ENCODE measurements around the gene SLC9A5.
A peak's percentile ranks its signal among the peaks of the same experiment; 100 is the strongest.

SLC9A5 gene

GRCh38 chr16:67242138-67242730 is 6.5 kb upstream of the SLC9A5 start:
- H3K36me3 ChIP-seq (ENCODE audit: control insufficient read depth in 2 of 2, insufficient read depth in 2 of 2, low read length in 2 of 2) = peaks cover 0 to 15% of the 10 kb centered on the region in 2 donors
- no peaks in the 10 kb centered on the region for H3K9me3 ChIP-seq (ENCODE audit: control insufficient read depth in 2 of 2, low read length in 2 of 2)
- no peak overlapping the region for H3K27ac ChIP-seq (ENCODE audit: low read length)
- H3K27me3 ChIP-seq (ENCODE audit: control insufficient read depth in 1 of 2, insufficient read depth in 2 of 2, low read length in 2 of 2) = no peaks in the 10 kb centered on the region
- peaks cover 36% of the 10 kb centered on the region for H3K4me1 ChIP-seq (ENCODE audit: control insufficient read depth, insufficient read depth, low read length)
- no peak overlapping the region for H3K4me3 ChIP-seq (ENCODE audit: low read length in 2 of 2)
- H3K9ac ChIP-seq (ENCODE audit: low read length in 2 of 2) = no peak overlapping the region

- Histone ChIP-seq H3K4me3 (ENCODE audit: low read length in 2 of 2) (no peak overlapping the region), H3K4me1 (ENCODE audit: control insufficient read depth, insufficient read depth, low read length) (peaks cover 47% of the 10 kb centered on the region), H3K9me3 (ENCODE audit: control insufficient read depth in 2 of 2, low read length in 2 of 2) (no peaks in the 10 kb centered on the region), H3K27me3 (ENCODE audit: control insufficient read depth in 1 of 2, insufficient read depth in 2 of 2, low read length in 2 of 2) (peaks cover 0 to 4% of the 10 kb centered on the region in 2 donors), H3K27ac (ENCODE audit: low read length) (peak overlapping the region; percentile 37), H3K9ac (ENCODE audit: low read length in 2 of 2) (no peak overlapping the region), H3K36me3 (ENCODE audit: control insufficient read depth in 2 of 2, insufficient read depth in 2 of 2, low read length in 2 of 2) (peaks cover 0 to 7% of the 10 kb centered on the region in 2 donors)
Observed at GRCh38 chr16:67243481-67243880, 5.3 kb upstream of the SLC9A5 start.

GRCh38 chr16:67244387-67245185 is 4.2 kb upstream of the SLC9A5 start:
- peaks cover 4 to 11% of the 10 kb centered on the region in 2 donors for H3K27me3 ChIP-seq (ENCODE audit: control insufficient read depth in 1 of 2, insufficient read depth in 2 of 2, low read length in 2 of 2)
- peak overlapping the region in 1 of 2 donors; percentile 7 for H3K4me3 ChIP-seq (ENCODE audit: low read length in 2 of 2)
- H3K9me3 ChIP-seq (ENCODE audit: control insufficient read depth in 2 of 2, low read length in 2 of 2) = no peaks in the 10 kb centered on the region
- peaks cover 57% of the 10 kb centered on the region for H3K4me1 ChIP-seq (ENCODE audit: control insufficient read depth, insufficient read depth, low read length)
- no peaks in the 10 kb centered on the region for H3K36me3 ChIP-seq (ENCODE audit: control insufficient read depth in 2 of 2, insufficient read depth in 2 of 2, low read length in 2 of 2)
- peak overlapping the region; percentile 37 for H3K27ac ChIP-seq (ENCODE audit: low read length)
- peak overlapping the region in 1 of 2 donors; percentile 48 for H3K9ac ChIP-seq (ENCODE audit: low read length in 2 of 2)

GRCh38 chr16:67245186-67245585 is 3.6 kb upstream of the SLC9A5 start:
- H3K4me1 ChIP-seq (ENCODE audit: control insufficient read depth, insufficient read depth, low read length) = peaks cover 57% of the 10 kb centered on the region
- H3K27me3 ChIP-seq (ENCODE audit: control insufficient read depth in 1 of 2, insufficient read depth in 2 of 2, low read length in 2 of 2) = peaks cover 10 to 16% of the 10 kb centered on the region in 2 donors
- H3K9ac ChIP-seq (ENCODE audit: low read length in 2 of 2) = no peak overlapping the region
- no peaks in the 10 kb centered on the region for H3K36me3 ChIP-seq (ENCODE audit: control insufficient read depth in 2 of 2, insufficient read depth in 2 of 2, low read length in 2 of 2)
- H3K9me3 ChIP-seq (ENCODE audit: control insufficient read depth in 2 of 2, low read length in 2 of 2) = no peaks in the 10 kb centered on the region
- peak overlapping the region; percentile 37 for H3K27ac ChIP-seq (ENCODE audit: low read length)
- peak overlapping the region in 1 of 2 donors; percentile 86 for H3K4me3 ChIP-seq (ENCODE audit: low read length in 2 of 2)

GRCh38 chr16:67245674-67246080 is 3.1 kb upstream of the SLC9A5 start:
- peak overlapping the region; percentile 55 to 65 for H3K9ac ChIP-seq (ENCODE audit: low read length in 2 of 2)
- H3K27me3 ChIP-seq (ENCODE audit: control insufficient read depth in 1 of 2, insufficient read depth in 2 of 2, low read length in 2 of 2) = peaks cover 12 to 21% of the 10 kb centered on the region in 2 donors
- H3K9me3 ChIP-seq (ENCODE audit: control insufficient read depth in 2 of 2, low read length in 2 of 2) = no peaks in the 10 kb centered on the region
- no peaks in the 10 kb centered on the region for H3K36me3 ChIP-seq (ENCODE audit: control insufficient read depth in 2 of 2, insufficient read depth in 2 of 2, low read length in 2 of 2)
- peak overlapping the region; percentile 55 for H3K27ac ChIP-seq (ENCODE audit: low read length)
- H3K4me3 ChIP-seq (ENCODE audit: low read length in 2 of 2) = peak overlapping the region; percentile 86
- peaks cover 54% of the 10 kb centered on the region for H3K4me1 ChIP-seq (ENCODE audit: control insufficient read depth, insufficient read depth, low read length)

GRCh38 chr16:67246081-67246755 is 2.6 kb upstream of the SLC9A5 start:
- Histone ChIP-seq H3K4me1 (ENCODE audit: control insufficient read depth, insufficient read depth, low read length) (peaks cover 51% of the 10 kb centered on the region), H3K9me3 (ENCODE audit: control insufficient read depth in 2 of 2, low read length in 2 of 2) (no peaks in the 10 kb centered on the region)

GRCh38 chr16:67246756-67247191 is 2.0 kb upstream of the SLC9A5 start:
- Histone ChIP-seq H3K27me3 (ENCODE audit: control insufficient read depth in 1 of 2, insufficient read depth in 2 of 2, low read length in 2 of 2) (peaks cover 13 to 28% of the 10 kb centered on the region in 2 donors), H3K4me3 (ENCODE audit: low read length in 2 of 2) (peak overlapping the region; percentile 86), H3K27ac (ENCODE audit: low read length) (peak overlapping the region; percentile 37), H3K36me3 (ENCODE audit: control insufficient read depth in 2 of 2, insufficient read depth in 2 of 2, low read length in 2 of 2) (no peaks in the 10 kb centered on the region), H3K9me3 (ENCODE audit: control insufficient read depth in 2 of 2, low read length in 2 of 2) (no peaks in the 10 kb centered on the region), H3K4me1 (ENCODE audit: control insufficient read depth, insufficient read depth, low read length) (peaks cover 49% of the 10 kb centered on the region), H3K9ac (ENCODE audit: low read length in 2 of 2) (peak overlapping the region; percentile 60 to 65)

More at GRCh38 chr16:67246081-67246755, 2.6 kb upstream of the SLC9A5 start:
- Histone ChIP-seq H3K27ac (ENCODE audit: low read length) (peak overlapping the region; percentile 55), H3K36me3 (ENCODE audit: control insufficient read depth in 2 of 2, insufficient read depth in 2 of 2, low read length in 2 of 2) (no peaks in the 10 kb centered on the region), H3K4me3 (ENCODE audit: low read length in 2 of 2) (peak overlapping the region; percentile 86), H3K9ac (ENCODE audit: low read length in 2 of 2) (peak overlapping the region; percentile 55 to 65), H3K27me3 (ENCODE audit: control insufficient read depth in 1 of 2, insufficient read depth in 2 of 2, low read length in 2 of 2) (peaks cover 12 to 26% of the 10 kb centered on the region in 2 donors)

GRCh38 chr16:67247192-67248072 is 1.3 kb upstream of the SLC9A5 start, which contains the start of gene FHOD1:
Gene FHOD1 (minus strand): TSS chr16:67247481. CDS start chr16:67247410, 71 bp downstream.
- Histone ChIP-seq H3K4me1 (ENCODE audit: control insufficient read depth, insufficient read depth, low read length) (peaks cover 49% of the 10 kb centered on the region), H3K27ac (ENCODE audit: low read length) (peak within 1 kb of the TSS; percentile 55), H3K9me3 (ENCODE audit: control insufficient read depth in 2 of 2, low read length in 2 of 2) (no peaks in the 10 kb centered on the region), H3K27me3 (ENCODE audit: control insufficient read depth in 1 of 2, insufficient read depth in 2 of 2, low read length in 2 of 2) (peaks cover 15 to 30% of the 10 kb centered on the region in 2 donors), H3K9ac (ENCODE audit: low read length in 2 of 2) (peak within 1 kb of the TSS; percentile 62 to 65), H3K36me3 (ENCODE audit: control insufficient read depth in 2 of 2, insufficient read depth in 2 of 2, low read length in 2 of 2) (no peaks in the 10 kb centered on the region), H3K4me3 (ENCODE audit: low read length in 2 of 2) (peak within 1 kb of the TSS; percentile 86)

- H3K27me3 ChIP-seq (ENCODE audit: control insufficient read depth in 1 of 2, insufficient read depth in 2 of 2, low read length in 2 of 2) = peaks cover 20 to 35% of the 10 kb centered on the region in 2 donors
- no peak overlapping the region for H3K27ac ChIP-seq (ENCODE audit: low read length)
- peaks cover 49% of the 10 kb centered on the region for H3K4me1 ChIP-seq (ENCODE audit: control insufficient read depth, insufficient read depth, low read length)
- H3K9ac ChIP-seq (ENCODE audit: low read length in 2 of 2) = peak overlapping the region; percentile 13 to 62
- H3K9me3 ChIP-seq (ENCODE audit: control insufficient read depth in 2 of 2, low read length in 2 of 2) = no peaks in the 10 kb centered on the region
- no peaks in the 10 kb centered on the region for H3K36me3 ChIP-seq (ENCODE audit: control insufficient read depth in 2 of 2, insufficient read depth in 2 of 2, low read length in 2 of 2)
- peak overlapping the region; percentile 66 to 86 for H3K4me3 ChIP-seq (ENCODE audit: low read length in 2 of 2)
Observed at GRCh38 chr16:67248073-67248400, 742 bp upstream of the SLC9A5 start.

All from stomach smooth muscle (tissue), 2 donors.